ENCODE measurements around the gene C2CD4D. TPM values are rescaled to one million over a fixed set of nuclear protein-coding genes. Genes with fewer than 3 reads are reported as not detected.

Gene C2CD4D
- total RNA-seq, 1 experiment from 2014 or later = 0.79 TPM

DNA sequence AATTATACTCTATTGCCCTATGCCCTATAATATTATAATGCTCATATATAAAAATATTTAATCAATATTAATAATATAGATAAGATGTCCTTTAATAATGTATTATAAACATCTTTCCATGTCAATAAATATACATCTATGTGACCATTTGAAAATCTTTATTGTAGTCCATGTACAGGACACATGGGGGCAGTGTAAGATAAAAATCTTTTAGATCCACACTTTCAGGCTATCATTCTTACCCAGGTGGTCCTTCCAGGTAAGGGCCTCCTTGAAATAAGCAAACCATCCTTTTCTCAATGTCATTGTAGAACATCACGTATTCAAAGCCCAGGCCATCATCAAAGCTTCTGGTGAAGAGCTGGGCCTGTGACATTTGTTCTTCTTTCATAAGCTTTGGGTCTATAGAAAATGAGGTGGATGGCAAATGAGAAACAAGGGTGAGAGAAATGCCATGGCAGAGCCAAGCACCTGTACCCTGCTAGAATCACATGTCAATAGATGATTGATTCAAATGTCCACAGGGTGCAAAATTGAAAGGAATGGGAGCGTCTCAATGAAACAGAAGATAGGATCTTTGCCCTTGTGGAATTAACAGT, 49.5 kb upstream of the C2CD4D start:
- no peak overlapping the region for H3K27ac ChIP-seq (ENCODE audit: insufficient read length, low read depth, low read length)
- no peaks in the 10 kb centered on the region for H3K4me1 ChIP-seq (ENCODE audit: insufficient read depth, low read length)
- H3K14ac ChIP-seq (ENCODE audit: insufficient read depth, low read length) = no peak overlapping the region
- no peak overlapping the region for H2BK120ac ChIP-seq (ENCODE audit: low read depth, low read length, poor library complexity, severe bottlenecking)
- H3K56ac ChIP-seq (ENCODE audit: insufficient read length, low read depth, low read length) = no peak overlapping the region
- no peaks in the 10 kb centered on the region for H3K27me3 ChIP-seq (ENCODE audit: insufficient read depth, low read length)
- H3K23me2 ChIP-seq (ENCODE audit: insufficient read length, low read depth, low read length, poor library complexity, severe bottlenecking) = no peaks in the 10 kb centered on the region
- H3K4ac ChIP-seq (ENCODE audit: low read depth, low read length) = no peak overlapping the region
- no peak overlapping the region for H2BK5ac ChIP-seq (ENCODE audit: insufficient read length, low read length)
- Mint-ChIP-seq H3K4me1 (no peaks in the 10 kb centered on the region), H3K9me3 (peaks cover 4 to 8% of the 10 kb centered on the region in 2 experiments; a peak in 3 of 5 replicates), H3K27me3 (ENCODE audit: low read depth) (no peaks in the 10 kb centered on the region), H3K27ac (no peak overlapping the region), H3K4me3 (no peak overlapping the region), H3K36me3 (ENCODE audit: insufficient read depth in 1 of 3, low read depth in 3 of 3) (peaks cover 22 to 40% (median 32%) of the 10 kb centered on the region in 3 experiments)
- no peak overlapping the region for H2BK12ac ChIP-seq (ENCODE audit: insufficient read length, low read depth, low read length)
- H3T11ph ChIP-seq (ENCODE audit: low read length) = no peak overlapping the region
- H4K91ac ChIP-seq (ENCODE audit: insufficient read length, low read depth, low read length) = no peak overlapping the region
- no peak overlapping the region for H4K8ac ChIP-seq (replicated peaks; ENCODE audit: insufficient read length, low read depth, low read length)
- peak; percentile 71 for TF ChIP-seq CTCF (conservative IDR thresholded peaks at IDR 0.05)
- H3K23ac ChIP-seq (ENCODE audit: insufficient read length, low read depth, low read length) = no peak overlapping the region
- no peak overlapping the region for H4K5ac ChIP-seq (ENCODE audit: insufficient read length, low read depth, low read length)
- no peak overlapping the region for H3K4me2 ChIP-seq (ENCODE audit: insufficient read depth, insufficient read length, low read length)
- no peak for DNase-seq
- no peak overlapping the region for H3K18ac ChIP-seq (ENCODE audit: insufficient read length, low read depth, low read length)
- H3K9ac ChIP-seq (ENCODE audit: extremely low read depth, insufficient read length, low read length) = no peak overlapping the region
- H2AK5ac ChIP-seq (ENCODE audit: insufficient read length, low read length) = no peak overlapping the region
- no peak overlapping the region for H2BK15ac ChIP-seq (ENCODE audit: low read depth, low read length)
- H2BK20ac ChIP-seq (ENCODE audit: low read depth, low read length, poor library complexity, severe bottlenecking) = no peak overlapping the region
- no peaks in the 10 kb centered on the region for H3K9me3 ChIP-seq (ENCODE audit: control insufficient read depth, low read depth, low read length)
- H3K79me1 ChIP-seq (ENCODE audit: insufficient read depth, low read depth, low read length, poor library complexity, severe bottlenecking) = no peaks in the 10 kb centered on the region
- H2AFZ ChIP-seq (ENCODE audit: low read length) = no peak overlapping the region
- no CpG with 5 or more reads among the region's 2 CpGs for WGBS (ENCODE audit: extremely low coverage, insufficient read length, low lambda C conversion rate)
- no peaks in the 10 kb centered on the region for H3K79me2 ChIP-seq (ENCODE audit: insufficient read depth, low read length)
- H4K20me1 ChIP-seq (ENCODE audit: control insufficient read depth, insufficient read depth, insufficient read length) = no peaks in the 10 kb centered on the region

Data from H9 (cell line).